NK-92 treated with Interleukin-12 subunit alpha and Interleukin-12 subunit beta, amount 100 ng/mL, for 24 hours (cell line): ENCODE data around the gene NUDT16L1.

ENCODE experiments used
- DNase-seq: peaks from one replicate; lab custom pipeline; 2025; lab: John Stamatoyannopoulos, UW

Gene NUDT16L1

GRCh38 chr16:4682616-4683254, 10.6 kb upstream of the NUDT16L1 start:
- no peak for DNase-seq

GRCh38 chr16:4683255-4684057, 9.9 kb upstream of the NUDT16L1 start:
- no peak for DNase-seq

GRCh38 chr16:4684058-4684715, 9.2 kb upstream of the NUDT16L1 start:
- DNase-seq: no peak

- no peak for DNase-seq
Observed at GRCh38 chr16:4684763-4685162, 8.6 kb upstream of the NUDT16L1 start.

GRCh38 chr16:4685292-4685691, 8.1 kb upstream of the NUDT16L1 start:
- no peak for DNase-seq

GRCh38 chr16:4685776-4686496, 7.4 kb upstream of the NUDT16L1 start:
- no peak for DNase-seq

DNA sequence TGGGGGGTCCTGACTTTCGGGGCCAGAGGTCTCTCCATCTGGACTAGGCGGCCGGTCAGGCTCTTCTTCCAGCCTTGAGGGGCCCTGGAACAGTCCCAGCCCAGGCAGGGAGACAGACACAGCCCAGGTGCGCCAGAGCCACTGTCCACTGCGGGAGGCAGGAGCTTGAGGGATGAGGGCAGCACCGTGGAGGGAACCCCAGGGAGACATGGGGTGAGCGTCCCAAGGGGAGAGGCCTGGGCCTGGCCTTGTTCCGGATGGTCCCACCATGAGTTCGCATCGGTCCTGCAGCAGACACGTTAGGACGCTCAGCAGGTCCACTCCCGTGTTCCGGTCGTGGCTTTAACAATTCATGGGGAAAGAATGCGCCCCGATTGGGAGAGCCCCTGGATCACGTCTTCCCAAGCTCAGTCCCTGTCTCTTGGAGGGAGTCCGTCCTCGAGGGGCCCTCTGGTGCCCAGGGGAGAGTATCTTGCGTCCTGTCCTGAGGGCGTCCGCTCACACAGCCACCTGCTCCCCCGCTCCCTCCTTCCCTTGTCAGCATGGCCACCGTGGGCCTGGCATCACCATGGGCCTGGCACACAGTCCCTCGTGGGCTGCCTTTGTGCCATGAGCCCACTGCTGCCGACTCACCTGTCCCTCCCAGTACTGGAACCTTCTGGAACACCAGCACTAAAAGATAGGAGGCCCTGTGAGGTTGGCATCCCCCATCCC, 6.7 kb upstream of the NUDT16L1 start:
- no peak for DNase-seq

DNA sequence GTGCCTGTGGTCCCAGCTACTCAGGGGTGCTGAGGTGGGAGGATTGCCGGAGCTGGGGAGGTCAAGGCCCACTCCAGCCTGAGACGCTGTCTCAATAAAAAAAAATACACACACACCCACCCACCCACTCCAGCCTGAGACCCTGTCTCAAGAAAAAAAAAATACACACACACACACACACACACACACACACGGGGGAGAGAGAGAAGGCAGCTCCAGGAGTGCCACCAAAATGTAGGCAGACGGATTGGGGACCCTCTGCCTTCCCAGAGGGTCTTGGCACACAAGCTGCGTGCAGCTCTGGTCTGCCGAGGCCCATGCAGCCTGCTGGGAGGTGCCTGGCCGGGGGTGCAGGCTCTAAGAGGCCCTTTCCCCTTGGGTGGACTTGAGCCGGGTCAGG, 5.9 kb upstream of the NUDT16L1 start:
- no peak for DNase-seq

GRCh38 chr16:4687946-4688673, 5.3 kb upstream of the NUDT16L1 start:
- DNase-seq: no peak

DNA sequence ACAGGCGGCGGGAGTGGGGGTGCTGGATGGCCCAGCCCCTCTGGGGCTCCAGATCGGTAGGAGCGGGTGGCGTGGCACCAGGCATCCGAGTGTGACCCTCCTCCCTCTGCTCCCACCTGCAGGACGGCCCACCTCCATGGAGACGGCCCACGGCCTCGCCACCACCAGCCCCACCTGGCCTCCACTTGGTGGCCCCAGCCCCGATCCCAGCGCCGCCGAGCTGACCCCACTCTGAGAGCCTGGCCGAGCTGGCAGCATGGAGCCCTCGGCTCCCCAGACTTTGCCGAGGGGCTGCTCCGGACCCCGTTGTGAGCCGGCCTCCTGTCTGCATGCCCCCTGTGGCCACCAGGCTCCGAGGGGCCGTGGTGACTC, 4.7 kb upstream of the NUDT16L1 start:
- no peak for DNase-seq

DNA sequence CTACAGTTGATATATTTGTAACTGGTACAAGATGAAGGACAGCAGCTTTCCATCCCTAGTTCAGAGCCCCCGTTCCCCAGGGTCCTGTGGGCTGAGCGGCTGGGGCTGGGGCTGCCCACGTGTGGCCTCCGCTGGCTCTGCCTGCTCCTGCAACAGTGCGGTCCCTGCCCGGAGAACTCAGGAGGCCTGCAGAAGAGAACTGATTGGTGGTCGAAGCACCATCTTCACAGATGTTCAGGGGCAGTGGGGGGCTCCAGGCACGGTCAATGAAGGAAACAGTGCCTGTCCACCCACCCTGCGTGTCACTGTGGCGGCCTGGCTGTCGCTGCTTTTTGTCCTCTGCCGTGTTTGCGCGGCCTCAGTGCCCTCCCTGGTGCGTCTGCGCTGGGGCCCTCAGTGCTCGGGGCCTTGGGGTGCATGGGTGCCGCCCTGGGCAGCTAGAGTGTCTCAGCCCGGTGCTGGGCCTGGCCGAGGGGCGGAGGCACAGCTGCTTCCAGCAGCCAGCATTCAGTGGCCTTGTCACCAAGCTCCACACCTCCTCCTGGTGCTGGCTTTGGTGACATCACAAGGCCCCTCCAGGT, 4.2 kb upstream of the NUDT16L1 start:
- no peak for DNase-seq

DNA sequence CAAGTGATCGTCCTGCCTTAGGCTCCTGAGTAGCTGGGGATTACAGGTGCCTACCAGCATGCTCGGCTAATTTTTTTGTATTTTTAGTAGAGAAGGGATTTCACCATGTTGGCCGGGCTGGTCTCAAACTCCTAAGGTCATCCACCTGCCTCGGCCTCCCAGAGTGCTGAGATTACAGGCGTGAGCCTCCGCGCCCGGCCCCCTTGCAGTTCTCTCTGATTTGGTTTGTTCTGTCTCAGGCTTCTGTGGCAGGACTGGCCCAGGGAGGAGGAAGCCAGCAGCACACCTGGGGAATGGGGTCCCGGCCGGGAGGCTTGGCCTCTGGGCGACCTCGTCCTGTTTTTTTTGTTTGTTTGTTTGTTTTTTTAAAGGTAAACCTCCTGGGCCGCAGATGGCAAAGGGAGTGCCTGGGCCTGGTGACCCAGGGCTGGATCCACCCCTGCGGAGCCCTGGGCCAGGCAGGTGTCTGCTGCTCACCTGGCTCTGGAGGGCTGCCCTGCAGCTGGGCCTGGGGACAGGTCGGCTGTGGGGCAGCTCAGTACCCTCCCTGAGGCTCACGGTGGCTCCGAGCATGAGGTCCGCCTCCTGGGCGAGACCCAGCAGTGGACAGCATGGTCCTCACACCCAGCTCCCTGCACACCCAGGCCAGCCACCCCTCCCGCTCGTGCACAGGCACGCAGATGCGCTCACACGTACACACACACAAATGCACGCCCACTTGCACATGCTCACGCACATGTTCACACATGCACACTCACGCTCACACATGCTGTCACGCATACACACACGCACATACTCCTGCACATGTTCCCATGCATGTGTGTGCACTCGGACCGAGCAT, 3.3 kb upstream of the NUDT16L1 start:
- DNase-seq: no peak

- DNase-seq: no peak
Observed at GRCh38 chr16:4690946-4691665, 2.3 kb upstream of the NUDT16L1 start.

DNA sequence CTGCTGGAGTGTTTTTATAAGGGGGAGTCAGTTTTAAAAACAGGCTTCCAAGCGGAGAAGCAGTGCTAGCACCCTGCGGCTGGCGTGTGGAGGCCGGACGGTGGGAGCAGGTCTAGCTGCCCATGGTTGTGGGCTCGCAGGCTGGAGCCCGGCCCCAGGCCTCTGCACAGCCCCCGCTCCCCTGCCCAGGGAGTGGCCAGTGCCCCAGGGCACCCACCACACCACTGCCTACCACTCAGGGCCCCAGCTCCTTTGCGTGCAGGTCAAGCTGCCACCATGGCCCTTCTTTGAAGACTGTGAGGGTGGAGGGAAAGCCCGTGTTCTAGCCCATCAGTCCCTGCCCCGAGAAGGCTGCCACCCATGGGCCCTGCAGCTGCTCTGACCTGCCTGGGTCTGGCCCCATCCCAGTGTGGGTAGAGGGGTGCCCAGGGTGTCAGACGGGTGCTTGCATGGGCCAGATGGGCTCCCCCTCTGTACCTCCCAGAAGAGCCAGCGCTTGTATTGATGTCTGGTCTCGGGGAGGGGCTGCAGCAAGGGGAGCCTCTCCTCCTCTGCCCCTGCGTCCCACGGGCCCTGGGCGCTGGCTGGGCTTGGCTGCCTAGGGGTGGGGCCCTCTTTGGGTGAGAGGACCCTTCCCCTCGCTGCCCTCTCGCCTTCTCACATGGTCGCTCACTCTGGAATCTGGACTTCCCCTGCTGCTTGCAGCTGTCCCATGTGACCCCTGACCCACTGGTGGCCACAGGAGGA, 1.5 kb upstream of the NUDT16L1 start:
- DNase-seq: no peak

DNA sequence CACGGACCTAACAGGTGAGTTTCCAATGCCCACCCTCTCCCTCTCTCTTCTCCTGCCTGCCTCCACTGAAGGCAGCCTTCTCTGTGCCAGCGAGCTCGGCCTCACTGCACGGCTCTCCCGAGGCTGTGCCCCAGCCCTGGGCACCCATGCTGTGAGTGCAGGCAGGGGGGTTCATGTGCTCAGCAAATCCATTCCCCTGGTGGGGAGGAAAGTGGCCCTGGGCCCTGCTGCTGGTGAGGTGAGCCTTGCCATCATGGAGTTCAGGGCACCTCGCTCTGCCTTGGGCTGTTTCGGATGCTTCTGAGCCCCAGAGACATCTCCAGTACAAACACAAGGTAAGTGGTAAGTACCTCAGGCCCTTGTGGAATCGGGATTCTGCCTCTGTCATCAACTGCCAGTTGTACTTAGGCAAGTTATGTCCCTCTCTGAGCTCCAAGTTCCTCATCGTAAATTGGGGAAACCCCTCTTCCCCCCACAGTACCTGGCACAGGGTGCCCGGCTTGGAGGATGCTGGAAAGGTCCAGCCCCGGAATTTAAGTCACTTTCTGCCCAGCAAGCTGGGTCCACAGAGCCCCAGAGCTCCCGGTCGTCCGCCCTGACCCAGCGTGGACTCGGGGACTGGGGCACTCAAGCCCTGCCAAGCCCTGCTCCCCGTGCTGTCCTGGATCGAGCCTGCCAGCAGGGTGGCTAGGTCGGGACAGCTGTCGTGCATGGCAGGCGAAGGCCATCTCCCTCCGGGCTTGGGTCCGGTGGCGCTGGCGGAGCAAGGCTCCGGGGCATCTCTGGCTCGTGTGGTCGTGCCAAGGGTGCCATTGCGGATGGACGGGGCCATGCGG, 684 bp upstream of the NUDT16L1 start:
- DNase-seq: no peak

GRCh38 chr16:4693956-4694641, 737 bp downstream of the NUDT16L1 start:
- DNase-seq: no peak
